K562 (cell line): ENCODE data around the gene GORASP2. TPM values are rescaled to one million over a fixed set of nuclear protein-coding genes. Genes with fewer than 3 reads are reported as not detected.

Experiments
- ATF3 ChIP-seq, 2 experiments: fragments of 450-650 bp in 1 of 2; sonication (generic) in 1 of 2; formaldehyde crosslinking in 1 of 2; IDR thresholded peaks in 1 of 2; conservative IDR thresholded peaks in 1 of 2; 2 replicates each; pipeline versions ENCODE4 v1.6.1 to v1.8.1; 2016 to 2023; ENCODE audit warnings: mild to moderate bottlenecking in 2 of 2, moderate library complexity in 2 of 2, inconsistent platforms in 1 of 2, missing genetic modification reagents in 1 of 2
- ETS1 ChIP-seq: conservative IDR thresholded peaks from 2 replicates; pipeline ENCODE4 v1.6.1; 2011; ENCODE audit warnings: low read depth, mild to moderate bottlenecking, low read length; ENCODE audit not compliant: control insufficient read depth
- HDAC2 ChIP-seq: fragments of 450-650 bp; IDR thresholded peaks from 2 replicates; pipeline ENCODE4 v1.6.1; 2016; ENCODE audit warnings: mild to moderate bottlenecking
- HNRNPH1 ChIP-seq: fragments of 200-400 bp; formaldehyde crosslinking; optimal IDR thresholded peaks from 2 replicates; pipeline ENCODE3; 2017; ENCODE audit warnings: low read depth, mild to moderate bottlenecking, low read length, moderate library complexity
- PTBP1 ChIP-seq: fragments of 200-400 bp; formaldehyde crosslinking; IDR thresholded peaks from 2 replicates; pipeline ENCODE4 v1.6.1; 2017; ENCODE audit warnings: low read depth, low read length
- SMAD4 ChIP-seq: fragments of 250-450 bp; sonication (Bioruptor Pico); conservative IDR thresholded peaks from 2 replicates; pipeline ENCODE4 v1.8.0; 2021; ENCODE audit warnings: inconsistent platforms, mild to moderate bottlenecking, moderate library complexity
- SOX6 ChIP-seq: fragments of 450-650 bp; IDR thresholded peaks from 2 replicates; pipeline ENCODE4 v1.6.1; 2014; ENCODE audit warnings: mild to moderate bottlenecking
- TOE1 ChIP-seq, 2 experiments: fragments of 450-650 bp in 1 of 2; sonication (generic) in 1 of 2; formaldehyde crosslinking in 1 of 2; IDR thresholded peaks; 2 replicates each; pipeline versions ENCODE4 v1.7.1 to v1.8.0; 2016 to 2022; ENCODE audit warnings: borderline replicate concordance in 2 of 2, mild to moderate bottlenecking in 2 of 2, antibody characterized with exemption in 1 of 2, inconsistent platforms in 1 of 2, low read depth in 1 of 2, missing genetic modification reagents in 1 of 2, moderate library complexity in 1 of 2
- ZC3H4 ChIP-seq: sonication (generic); formaldehyde crosslinking; IDR thresholded peaks from 2 replicates; pipeline ENCODE4 v1.9.0; 2021; ENCODE audit warnings: missing genetic modification reagents, borderline replicate concordance
- ZKSCAN3 ChIP-seq: fragments of 250-450 bp; sonication (Bioruptor Pico); IDR thresholded peaks from 2 replicates; pipeline ENCODE4 v1.4.0; 2020
- ZNF12 ChIP-seq: sonication (generic); formaldehyde crosslinking; IDR thresholded peaks from 2 replicates; pipeline ENCODE4 v1.4.0; 2020; ENCODE audit warnings: mild to moderate bottlenecking, missing genetic modification reagents
- ZNF124 ChIP-seq: sonication (generic); formaldehyde crosslinking; IDR thresholded peaks from 2 replicates; pipeline ENCODE4 v1.8.1; 2022; ENCODE audit warnings: missing genetic modification reagents
- ZNF609 ChIP-seq: sonication (generic); formaldehyde crosslinking; IDR thresholded peaks from 2 replicates; pipeline ENCODE4 v1.8.1; 2023; ENCODE audit warnings: missing genetic modification reagents, mild to moderate bottlenecking, borderline replicate concordance
- ZNF740 ChIP-seq, 3 experiments: fragments of 200-800 bp in 1 of 3; sonication (Bioruptor generic) in 1 of 3; sonication (generic) in 1 of 3; formaldehyde crosslinking in 1 of 3; IDR thresholded peaks; 2 replicates each; pipeline versions ENCODE4 v1.6.1 to v1.8.0; 2016 to 2022; ENCODE audit warnings: mild to moderate bottlenecking in 2 of 3, missing compliant biosample characterization in 2 of 3, missing genetic modification characterization in 2 of 3, missing genetic modification reagents in 1 of 3
- polyA plus RNA-seq, 8 experiments: library from polyadenylated mRNA; depleted of rRNA in 4 of 8; stranded (reverse) in 5 of 8; unstranded in 3 of 8; fragments of >200 nt; fragmentation: Nextera tagmentation in 2 of 8; fragmentation: Illumina TruSeq in 1 of 8; extraction: Ambion mirVana in 2 of 8; extraction: Trizol in 1 of 8; gene quantifications; 2 replicates each; pipeline versions ENCODE4 v1.2.1 to v1.2.3, GENCODE V29; 2011 to 2014; ENCODE audit warnings: inconsistent platforms in 1 of 8, missing spikeins in 1 of 8
- total RNA-seq, 7 experiments: library from RNA; depleted of rRNA in 6 of 7; stranded (reverse); fragments of >200 nt in 6 of 7; fragmentation: Illumina TruSeq in 2 of 7; extraction: Trizol in 2 of 7; gene quantifications; 2 replicates each; pipeline versions ENCODE4 v1.2.1 to v1.2.3, GENCODE V29; 2011 to 2021; ENCODE audit warnings: low replicate concordance in 1 of 7

Gene GORASP2
- total and polyA plus RNA-seq, 9 of the 15 experiments (the other 6 are each of a cell fraction or from before 2014, with no cell fraction given) = 27.4 to 180 (median 59.6) TPM

GRCh38 chr2:170928824-170929685 is at the start of gene GORASP2 (continued):
- TF ChIP-seq ZNF124 (CRISPR knock-in tag) (no peak), SOX6 (peak; percentile 87), ATF3 (IDR thresholded peaks at IDR 0.05) (no peak), ATF3 (CRISPR knock-in tag; conservative IDR thresholded peaks at IDR 0.05) (peak; percentile 89), HDAC2 (peak; percentile 54; the same call in 1 of the 2 replicates), ZNF740 (CRISPR knock-in tag; IDR thresholded peaks at IDR 0.05) (peak; percentile 83), ZNF740 (tag; IDR thresholded peaks at IDR 0.05) (no peak), ETS1 (0 out of 2 replicates have a peak, but pooled peaks have one; percentile 14), HNRNPH1 (no peak), ZKSCAN3 (CRISPR knock-in tag) (no peak), ZC3H4 (CRISPR knock-in tag) (0 out of 2 replicates have a peak, but pooled peaks have one; percentile 42), ZNF609 (CRISPR knock-in tag) (peak; percentile 94), TOE1 (IDR thresholded peaks at IDR 0.05; ENCODE audit: borderline replicate concordance) (peak; percentile 90), TOE1 (CRISPR knock-in tag; IDR thresholded peaks at IDR 0.05; ENCODE audit: borderline replicate concordance, low read depth) (peak; percentile 84; the same call in 1 of the 2 replicates), PTBP1 (no peak; the same call in 1 of the 2 replicates), SMAD4 (peak; percentile 89), ZNF12 (CRISPR knock-in tag) (peak; percentile 83; the same call in 1 of the 2 replicates)
